Measurements from ENCODE around the gene ZNF664.

ZNF664 gene

DNA sequence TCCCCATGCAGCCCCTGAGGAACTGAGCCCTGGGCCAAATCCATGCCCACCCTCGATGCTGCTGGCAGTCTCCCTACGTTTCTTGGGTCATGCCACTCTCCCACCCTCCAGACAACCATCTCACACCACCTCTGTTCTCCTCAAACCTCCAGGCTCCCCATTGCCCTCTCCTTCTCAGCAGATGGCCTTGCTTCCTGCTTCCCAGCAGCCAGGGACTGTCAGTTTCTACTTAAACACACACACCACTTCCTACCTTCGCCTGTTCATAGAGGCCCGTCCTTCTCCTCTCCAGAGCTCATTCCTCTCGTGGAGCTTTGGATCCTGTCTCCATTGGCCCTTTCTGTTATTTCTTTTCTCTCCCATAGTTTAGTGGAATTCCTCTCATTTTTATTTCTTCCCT is 27.1 kb downstream of the ZNF664 start:
- Histone ChIP-seq H3K4ac (ENCODE audit: low read depth in 1 of 2, low read length in 2 of 2) (no peak overlapping the region), H3K18ac (ENCODE audit: low read depth in 1 of 2, low read length in 2 of 2) (peak overlapping the region; percentile 44 to 78), H3K14ac (ENCODE audit: low read length in 2 of 2) (peak overlapping the region in 1 of 2 experiments; percentile 13), H4K91ac (ENCODE audit: low read length) (no peak overlapping the region), H2BK15ac (ENCODE audit: low read depth, poor library complexity, severe bottlenecking) (no peak overlapping the region), H3K27ac (ENCODE audit: low read length, poor library complexity, severe bottlenecking) (no peak overlapping the region), H3K9me3 (ENCODE audit: control insufficient read depth, low read length) (no peaks in the 10 kb centered on the region), H2AK5ac (ENCODE audit: low read length, severe bottlenecking) (no peak overlapping the region), H3K4me3 (ENCODE audit: insufficient read depth in 1 of 2, low read depth in 1 of 2, low read length in 2 of 2) (no peak overlapping the region), H2AFZ (ENCODE audit: low read depth, low read length) (no peak overlapping the region), H3K23ac (ENCODE audit: low read length in 2 of 2) (no peak overlapping the region), H3K9ac (ENCODE audit: low read length) (no peak overlapping the region), H3K36me3 (ENCODE audit: control insufficient read depth in 1 of 2, insufficient read depth in 2 of 2, low read depth in 1 of 2, low read length in 2 of 2) (peaks cover 30 to 38% of the 10 kb centered on the region in 2 experiments), H3K79me1 (replicated peaks; ENCODE audit: low read length, poor library complexity, severe bottlenecking) (peaks cover 65% of the 10 kb centered on the region), H3K4me2 (ENCODE audit: low read length, poor library complexity, severe bottlenecking) (no peak overlapping the region), H2BK5ac (ENCODE audit: low read depth, low read length, poor library complexity, severe bottlenecking) (no peak overlapping the region), H3K27me3 (ENCODE audit: control insufficient read depth in 1 of 2, insufficient read depth in 1 of 2, low read length in 2 of 2) (no peaks in the 10 kb centered on the region), H3K4me1 (ENCODE audit: control insufficient read depth, insufficient read depth, low read depth, low read length) (peaks cover 5% of the 10 kb centered on the region), H2BK120ac (ENCODE audit: low read depth, low read length) (no peak overlapping the region), H4K8ac (ENCODE audit: low read length) (no peak overlapping the region), H2BK12ac (ENCODE audit: low read length in 2 of 2) (peak overlapping the region in 1 of 2 experiments; percentile 91)
- WGBS: 89% methylated on average over 5 of the region's 5 CpGs
- DNase-seq: no peak

DNA sequence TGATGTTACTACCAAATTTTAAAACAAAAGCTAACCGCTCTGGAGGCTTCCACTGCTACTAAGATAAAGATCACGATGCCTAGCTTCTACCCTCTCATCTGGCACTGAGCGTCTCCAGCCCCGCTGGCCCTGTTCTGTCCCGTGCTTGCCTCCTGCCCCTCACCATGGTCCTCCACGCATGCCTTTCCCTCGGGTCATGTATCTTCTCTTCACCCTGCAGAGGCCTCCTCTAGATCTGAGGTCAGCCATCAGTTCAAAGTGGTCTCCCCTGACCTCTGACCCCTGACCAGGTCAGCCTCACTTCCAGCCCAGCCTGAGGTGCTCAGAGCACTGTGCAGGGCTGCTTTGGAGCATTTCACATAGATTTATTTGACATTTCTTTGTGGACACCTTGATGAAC is 28.3 kb downstream of the ZNF664 start:
- no peak overlapping the region for H3K14ac ChIP-seq (ENCODE audit: low read length in 2 of 2)
- DNase-seq: no peak
- H4K8ac ChIP-seq (ENCODE audit: low read length): peak overlapping the region; percentile 45
- H3K4ac ChIP-seq (ENCODE audit: low read depth in 1 of 2, low read length in 2 of 2): no peak overlapping the region
- H2BK12ac ChIP-seq (ENCODE audit: low read length in 2 of 2): peak overlapping the region in 1 of 2 experiments; percentile 17
- no peak overlapping the region for H2AK5ac ChIP-seq (ENCODE audit: low read length, severe bottlenecking)
- H3K9me3 ChIP-seq (ENCODE audit: control insufficient read depth, low read length): no peaks in the 10 kb centered on the region
- peak overlapping the region; percentile 28 for H2BK15ac ChIP-seq (ENCODE audit: low read depth, poor library complexity, severe bottlenecking)
- H2AFZ ChIP-seq (ENCODE audit: low read depth, low read length): no peak overlapping the region
- H3K27me3 ChIP-seq (ENCODE audit: control insufficient read depth in 1 of 2, insufficient read depth in 1 of 2, low read length in 2 of 2): no peaks in the 10 kb centered on the region
- no peak overlapping the region for H3K4me2 ChIP-seq (ENCODE audit: low read length, poor library complexity, severe bottlenecking)
- no peak overlapping the region for H3K27ac ChIP-seq (ENCODE audit: low read length, poor library complexity, severe bottlenecking)
- H3K23ac ChIP-seq (ENCODE audit: low read length in 2 of 2): no peak overlapping the region
- no peak overlapping the region for H4K91ac ChIP-seq (ENCODE audit: low read length)
- H3K9ac ChIP-seq (ENCODE audit: low read length): no peak overlapping the region
- peaks cover 34 to 48% of the 10 kb centered on the region in 2 experiments for H3K36me3 ChIP-seq (ENCODE audit: control insufficient read depth in 1 of 2, insufficient read depth in 2 of 2, low read depth in 1 of 2, low read length in 2 of 2)
- 88% methylated on average over 7 of the region's 7 CpGs for WGBS
- peaks cover 7% of the 10 kb centered on the region for H3K4me1 ChIP-seq (ENCODE audit: control insufficient read depth, insufficient read depth, low read depth, low read length)
- peaks cover 61% of the 10 kb centered on the region for H3K79me1 ChIP-seq (replicated peaks; ENCODE audit: low read length, poor library complexity, severe bottlenecking)
- H2BK120ac ChIP-seq (ENCODE audit: low read depth, low read length): no peak overlapping the region
- H2BK5ac ChIP-seq (ENCODE audit: low read depth, low read length, poor library complexity, severe bottlenecking): no peak overlapping the region
- peak overlapping the region; percentile 9 to 25 for H3K18ac ChIP-seq (ENCODE audit: low read depth in 1 of 2, low read length in 2 of 2)
- H3K4me3 ChIP-seq (ENCODE audit: insufficient read depth in 1 of 2, low read depth in 1 of 2, low read length in 2 of 2): no peak overlapping the region

DNA sequence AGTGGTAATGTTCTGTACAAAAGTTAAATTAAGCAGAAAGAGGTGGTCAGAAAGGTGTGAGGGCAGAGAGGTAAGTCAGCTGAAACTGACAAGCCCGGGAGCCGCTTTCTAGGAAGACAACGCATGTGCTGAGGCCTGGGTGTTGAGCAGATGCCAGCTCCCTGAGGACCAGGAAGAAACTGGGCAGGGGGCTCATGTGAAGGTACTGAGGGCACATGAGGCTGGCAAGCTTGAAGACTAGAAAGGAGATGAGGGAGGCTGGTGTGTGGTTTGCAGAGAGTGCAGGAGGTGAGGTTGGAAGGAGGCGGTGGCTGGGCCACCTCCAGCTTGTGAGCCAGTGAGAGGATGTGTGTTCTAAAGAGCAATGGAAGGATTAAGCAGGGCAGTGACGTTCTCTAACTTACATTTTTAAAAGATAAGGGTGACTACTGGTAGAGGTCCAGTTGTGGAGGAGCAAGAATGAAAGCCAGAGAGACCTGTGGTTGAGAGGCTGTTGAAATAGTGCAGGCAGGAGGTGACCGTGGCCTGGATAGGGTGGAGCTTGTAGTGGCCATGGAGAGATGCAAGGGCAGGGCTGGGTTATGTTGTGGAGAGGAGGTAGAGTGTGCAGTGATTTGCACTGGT is 29.1 kb downstream of the ZNF664 start:
- Histone ChIP-seq H3K27me3 (ENCODE audit: control insufficient read depth in 1 of 2, insufficient read depth in 1 of 2, low read length in 2 of 2) (no peaks in the 10 kb centered on the region), H2BK5ac (ENCODE audit: low read depth, low read length, poor library complexity, severe bottlenecking) (no peak overlapping the region), H3K4me1 (ENCODE audit: control insufficient read depth, insufficient read depth, low read depth, low read length) (peaks cover 5% of the 10 kb centered on the region), H2BK120ac (ENCODE audit: low read depth, low read length) (no peak overlapping the region), H2AK5ac (ENCODE audit: low read length, severe bottlenecking) (no peak overlapping the region), H3K9ac (ENCODE audit: low read length) (no peak overlapping the region), H2BK15ac (ENCODE audit: low read depth, poor library complexity, severe bottlenecking) (no peak overlapping the region), H3K4me2 (ENCODE audit: low read length, poor library complexity, severe bottlenecking) (no peak overlapping the region), H3K4ac (ENCODE audit: low read depth in 1 of 2, low read length in 2 of 2) (no peak overlapping the region), H3K79me1 (replicated peaks; ENCODE audit: low read length, poor library complexity, severe bottlenecking) (peaks cover 59% of the 10 kb centered on the region), H2AFZ (ENCODE audit: low read depth, low read length) (no peak overlapping the region), H3K9me3 (ENCODE audit: control insufficient read depth, low read length) (no peaks in the 10 kb centered on the region), H4K8ac (ENCODE audit: low read length) (peak overlapping the region; percentile 38), H2BK12ac (ENCODE audit: low read length in 2 of 2) (peak overlapping the region in 1 of 2 experiments; percentile 17), H3K23ac (ENCODE audit: low read length in 2 of 2) (no peak overlapping the region), H3K18ac (ENCODE audit: low read depth in 1 of 2, low read length in 2 of 2) (peak overlapping the region; percentile 67 to 69), H3K36me3 (ENCODE audit: control insufficient read depth in 1 of 2, insufficient read depth in 2 of 2, low read depth in 1 of 2, low read length in 2 of 2) (peaks cover 40 to 55% of the 10 kb centered on the region in 2 experiments), H3K4me3 (ENCODE audit: insufficient read depth in 1 of 2, low read depth in 1 of 2, low read length in 2 of 2) (no peak overlapping the region), H3K14ac (ENCODE audit: low read length in 2 of 2) (peak overlapping the region in 1 of 2 experiments; percentile 30), H4K91ac (ENCODE audit: low read length) (peak overlapping the region; percentile 46), H3K27ac (ENCODE audit: low read length, poor library complexity, severe bottlenecking) (no peak overlapping the region)
- 89% methylated on average over 6 of the region's 6 CpGs for WGBS
- peak; percentile 43 for DNase-seq

DNA sequence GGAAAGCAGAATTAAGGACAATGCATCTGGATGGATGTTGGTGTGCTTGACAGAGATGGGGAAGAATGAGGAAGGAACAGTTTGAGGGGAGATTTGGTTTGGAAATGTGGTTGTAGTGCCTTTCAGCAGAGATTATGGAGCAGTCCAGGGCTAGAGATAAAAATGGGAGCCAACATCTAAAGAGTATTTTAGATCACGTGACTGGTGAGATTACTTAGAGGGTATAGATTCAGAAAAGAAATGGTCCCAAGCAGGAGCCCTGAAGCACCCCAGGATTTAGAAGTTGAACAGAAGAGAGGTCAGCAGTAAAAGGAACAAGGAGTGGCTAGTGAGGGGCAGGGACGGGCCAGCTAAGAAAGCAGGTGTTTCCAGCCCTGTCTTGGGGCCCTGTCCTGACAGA is 29.6 kb downstream of the ZNF664 start:
- Histone ChIP-seq H3K4me1 (ENCODE audit: control insufficient read depth, insufficient read depth, low read depth, low read length) (peaks cover 5% of the 10 kb centered on the region), H4K8ac (ENCODE audit: low read length) (no peak overlapping the region), H3K36me3 (ENCODE audit: control insufficient read depth in 1 of 2, insufficient read depth in 2 of 2, low read depth in 1 of 2, low read length in 2 of 2) (peaks cover 44 to 61% of the 10 kb centered on the region in 2 experiments), H2BK5ac (ENCODE audit: low read depth, low read length, poor library complexity, severe bottlenecking) (no peak overlapping the region), H3K14ac (ENCODE audit: low read length in 2 of 2) (peak overlapping the region in 1 of 2 experiments; percentile 36), H3K9me3 (ENCODE audit: control insufficient read depth, low read length) (no peaks in the 10 kb centered on the region), H3K4me3 (ENCODE audit: insufficient read depth in 1 of 2, low read depth in 1 of 2, low read length in 2 of 2) (no peak overlapping the region), H3K27ac (ENCODE audit: low read length, poor library complexity, severe bottlenecking) (no peak overlapping the region), H3K79me1 (replicated peaks; ENCODE audit: low read length, poor library complexity, severe bottlenecking) (peaks cover 57% of the 10 kb centered on the region), H2BK15ac (ENCODE audit: low read depth, poor library complexity, severe bottlenecking) (no peak overlapping the region), H3K4ac (ENCODE audit: low read depth in 1 of 2, low read length in 2 of 2) (peak overlapping the region in 1 of 2 experiments; percentile 79), H3K18ac (ENCODE audit: low read depth in 1 of 2, low read length in 2 of 2) (peak overlapping the region in 1 of 2 experiments; percentile 73), H4K91ac (ENCODE audit: low read length) (no peak overlapping the region), H2BK120ac (ENCODE audit: low read depth, low read length) (no peak overlapping the region), H3K4me2 (ENCODE audit: low read length, poor library complexity, severe bottlenecking) (no peak overlapping the region), H2BK12ac (ENCODE audit: low read length in 2 of 2) (peak overlapping the region in 1 of 2 experiments; percentile 17), H2AK5ac (ENCODE audit: low read length, severe bottlenecking) (no peak overlapping the region), H3K9ac (ENCODE audit: low read length) (no peak overlapping the region), H2AFZ (ENCODE audit: low read depth, low read length) (no peak overlapping the region), H3K23ac (ENCODE audit: low read length in 2 of 2) (no peak overlapping the region), H3K27me3 (ENCODE audit: control insufficient read depth in 1 of 2, insufficient read depth in 1 of 2, low read length in 2 of 2) (no peaks in the 10 kb centered on the region)
- no peak for DNase-seq
- WGBS: 96% methylated on average over 2 of the region's 2 CpGs
